GDM1 (cell line): ENCODE data around the gene OPN5.
"Not testable (repeated sequence)": the region's sequence is repeated elsewhere in the genome, so short reads cannot be mapped to it uniquely, and the experiment has no call there.

ENCODE experiments used
- DNase-seq: peaks from one replicate; lab custom pipeline; 2025; lab: John Stamatoyannopoulos, UW

Gene OPN5, protein sequence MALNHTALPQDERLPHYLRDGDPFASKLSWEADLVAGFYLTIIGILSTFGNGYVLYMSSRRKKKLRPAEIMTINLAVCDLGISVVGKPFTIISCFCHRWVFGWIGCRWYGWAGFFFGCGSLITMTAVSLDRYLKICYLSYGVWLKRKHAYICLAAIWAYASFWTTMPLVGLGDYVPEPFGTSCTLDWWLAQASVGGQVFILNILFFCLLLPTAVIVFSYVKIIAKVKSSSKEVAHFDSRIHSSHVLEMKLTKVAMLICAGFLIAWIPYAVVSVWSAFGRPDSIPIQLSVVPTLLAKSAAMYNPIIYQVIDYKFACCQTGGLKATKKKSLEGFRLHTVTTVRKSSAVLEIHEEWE

GRCh38 chr6:47781732-47782131 is at the start of gene OPN5:
TSS of gene OPN5 (plus strand) at chr6:47782032. CDS start at chr6:47782067, 35 bp downstream.
- no peak for DNase-seq

DNA sequence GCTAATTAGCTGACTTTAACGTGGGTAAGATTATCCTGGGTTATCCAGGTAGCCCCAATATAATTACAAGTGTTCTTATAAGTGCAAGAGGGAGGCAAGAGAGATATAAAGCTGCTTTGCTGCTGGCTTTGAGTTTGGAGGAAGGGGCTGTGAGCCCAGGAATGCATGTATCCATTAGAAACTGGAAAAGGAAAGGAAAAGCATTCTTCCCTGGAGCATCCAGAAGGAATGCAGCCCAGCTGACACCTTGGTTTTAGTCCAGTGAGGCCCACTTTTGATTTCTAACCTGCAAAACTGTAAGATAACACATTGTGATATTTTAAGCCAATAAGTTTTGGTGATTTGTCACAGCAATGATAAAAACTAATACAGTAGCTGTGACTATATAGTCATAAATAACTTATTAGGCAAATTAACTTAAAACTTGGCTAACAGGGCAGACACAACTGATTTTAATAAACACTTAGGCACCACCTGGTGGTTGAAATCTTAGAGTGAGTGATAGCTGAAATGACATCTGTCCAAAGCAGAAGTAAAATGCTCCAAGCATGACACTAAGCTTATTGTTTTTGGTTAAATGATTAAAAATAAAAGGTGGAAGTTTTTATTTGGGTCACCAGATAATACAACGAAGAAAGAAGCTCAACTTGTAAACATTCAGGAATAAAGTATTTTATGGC is 47.8 kb upstream of the OPN5 start:
- DNase-seq, result no peak

DNA sequence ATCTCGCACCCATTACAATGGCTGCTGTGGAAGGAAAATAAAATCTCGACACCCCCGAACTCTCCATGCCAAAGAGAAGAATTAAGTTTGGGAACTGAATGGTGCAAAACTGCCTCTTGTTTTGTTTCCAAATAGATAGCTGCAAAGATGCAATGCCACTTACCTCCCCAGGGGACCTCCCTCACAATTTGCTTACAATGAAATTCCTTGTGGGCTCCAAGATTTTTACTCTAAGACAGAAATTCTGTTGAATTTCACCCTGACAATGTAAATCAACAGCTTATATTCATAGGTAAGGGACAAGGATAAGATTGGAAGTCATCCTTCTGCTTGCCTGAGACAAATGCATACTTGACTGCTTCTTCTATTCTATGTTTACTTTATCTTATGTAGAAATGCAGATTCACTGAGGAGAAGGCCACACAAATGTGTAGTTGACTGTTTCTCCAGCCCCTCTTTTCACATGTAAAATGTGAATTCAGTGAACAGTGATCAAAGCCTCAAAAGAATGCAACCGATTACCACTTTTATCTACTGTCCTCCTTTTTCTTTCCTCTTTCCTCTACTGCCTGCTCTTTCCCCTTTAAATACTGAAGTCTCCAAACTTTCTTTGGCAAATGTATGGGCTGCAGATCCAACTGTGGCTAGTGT is 46.9 kb upstream of the OPN5 start:
- no peak for DNase-seq

GRCh38 chr6:47736083-47736700 is 45.6 kb upstream of the OPN5 start:
- no peak for DNase-seq

GRCh38 chr6:47737406-47737805 is 44.4 kb upstream of the OPN5 start:
- no peak for DNase-seq

GRCh38 chr6:47740714-47741113 is 41.1 kb upstream of the OPN5 start:
- no peak for DNase-seq

DNA sequence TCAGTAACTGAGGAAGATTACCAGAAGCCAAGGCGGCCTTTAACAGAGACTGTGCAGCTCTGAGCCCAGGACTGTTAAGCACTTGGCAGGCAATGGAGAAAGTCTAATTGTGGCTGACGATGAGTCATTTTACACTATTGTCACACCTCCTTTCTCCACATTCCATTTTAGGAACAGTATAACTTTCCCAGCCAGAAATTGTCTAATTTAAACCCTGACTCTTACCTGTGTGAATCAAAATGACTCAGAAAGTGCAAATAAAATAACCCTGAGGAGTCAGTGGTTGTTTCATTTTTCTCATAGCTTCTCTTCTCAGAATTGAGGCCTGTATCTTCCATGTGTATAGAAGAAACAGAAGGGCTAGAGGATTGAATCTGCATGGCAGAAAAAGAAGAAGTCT is 40.0 kb upstream of the OPN5 start:
- DNase-seq, result no peak

- no peak for DNase-seq
These were observed 38.1 kb upstream of the OPN5 start for GRCh38 chr6:47743744-47744143.

- DNase-seq, result not testable (repeated sequence)
These were observed 36.6 kb upstream of the OPN5 start for GRCh38 chr6:47745269-47745668.

- no peak for DNase-seq
These were observed 32.1 kb upstream of the OPN5 start for GRCh38 chr6:47749757-47750156.

DNA sequence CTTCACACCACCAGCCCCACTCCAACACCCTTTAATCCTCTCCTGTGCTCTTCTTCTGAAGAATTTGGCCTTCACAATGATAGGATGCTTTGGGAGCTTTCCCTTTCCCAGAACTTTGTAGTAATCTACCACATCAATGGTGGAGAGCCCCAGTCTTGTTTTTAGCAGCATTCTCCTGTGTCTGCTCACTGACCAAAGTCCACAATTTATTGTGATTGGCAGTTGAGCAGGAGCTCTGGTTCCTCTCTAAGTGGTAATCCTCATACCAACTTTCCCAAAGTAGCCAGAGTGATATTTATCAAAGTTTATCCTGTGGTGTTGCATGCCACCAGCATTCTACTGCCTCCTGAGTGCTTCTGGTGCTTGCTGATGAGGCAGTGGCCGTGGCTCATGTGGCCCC is 29.0 kb upstream of the OPN5 start:
- DNase-seq, result no peak

- DNase-seq, result no peak
These were observed 22.5 kb upstream of the OPN5 start for GRCh38 chr6:47759364-47759763.

DNA sequence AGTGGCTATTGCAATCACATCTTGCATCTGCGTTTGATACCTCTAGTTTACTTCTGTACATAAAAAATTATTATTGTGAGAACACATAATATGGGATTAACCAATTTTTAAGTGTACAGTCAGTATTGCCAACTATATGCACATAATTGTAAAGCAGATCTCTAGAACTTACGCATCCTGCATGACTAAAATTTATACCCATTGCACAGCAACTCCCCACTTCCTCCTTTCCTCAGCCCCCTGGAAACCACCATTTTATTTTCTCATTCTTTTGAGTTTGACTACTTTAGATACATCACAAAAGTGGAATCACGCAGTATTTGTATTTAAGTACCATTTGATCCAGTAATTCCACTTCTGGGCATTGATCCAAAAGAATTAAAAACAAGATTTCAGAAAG is 19.3 kb upstream of the OPN5 start:
- no peak for DNase-seq

GRCh38 chr6:47766445-47766844 is 15.4 kb upstream of the OPN5 start:
- no peak for DNase-seq

GRCh38 chr6:47767102-47767501 is 14.7 kb upstream of the OPN5 start:
- DNase-seq, result no peak

GRCh38 chr6:47769982-47770381 is 11.8 kb upstream of the OPN5 start:
- DNase-seq, result no peak

- no peak for DNase-seq
These were observed 9.5 kb upstream of the OPN5 start for GRCh38 chr6:47772359-47772758.

DNA sequence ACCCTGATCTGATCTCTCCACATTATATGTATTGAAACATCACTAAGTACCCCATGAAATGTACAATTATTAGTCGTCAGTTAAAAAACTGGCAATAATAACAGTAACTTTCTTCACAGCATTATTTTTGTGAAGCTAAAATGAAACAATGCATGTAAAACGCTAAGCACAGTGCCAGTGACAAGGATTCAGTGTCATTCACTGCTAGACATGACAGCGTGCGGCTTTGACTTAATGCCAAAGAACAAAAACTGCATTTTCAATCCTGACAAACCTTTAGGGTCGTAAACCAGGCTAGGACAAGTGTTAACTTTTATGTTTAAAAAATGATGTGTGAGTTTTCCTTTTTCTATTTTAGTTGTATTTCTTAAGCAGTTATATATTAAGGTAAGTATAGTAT is 8.8 kb upstream of the OPN5 start:
- no peak for DNase-seq

DNA sequence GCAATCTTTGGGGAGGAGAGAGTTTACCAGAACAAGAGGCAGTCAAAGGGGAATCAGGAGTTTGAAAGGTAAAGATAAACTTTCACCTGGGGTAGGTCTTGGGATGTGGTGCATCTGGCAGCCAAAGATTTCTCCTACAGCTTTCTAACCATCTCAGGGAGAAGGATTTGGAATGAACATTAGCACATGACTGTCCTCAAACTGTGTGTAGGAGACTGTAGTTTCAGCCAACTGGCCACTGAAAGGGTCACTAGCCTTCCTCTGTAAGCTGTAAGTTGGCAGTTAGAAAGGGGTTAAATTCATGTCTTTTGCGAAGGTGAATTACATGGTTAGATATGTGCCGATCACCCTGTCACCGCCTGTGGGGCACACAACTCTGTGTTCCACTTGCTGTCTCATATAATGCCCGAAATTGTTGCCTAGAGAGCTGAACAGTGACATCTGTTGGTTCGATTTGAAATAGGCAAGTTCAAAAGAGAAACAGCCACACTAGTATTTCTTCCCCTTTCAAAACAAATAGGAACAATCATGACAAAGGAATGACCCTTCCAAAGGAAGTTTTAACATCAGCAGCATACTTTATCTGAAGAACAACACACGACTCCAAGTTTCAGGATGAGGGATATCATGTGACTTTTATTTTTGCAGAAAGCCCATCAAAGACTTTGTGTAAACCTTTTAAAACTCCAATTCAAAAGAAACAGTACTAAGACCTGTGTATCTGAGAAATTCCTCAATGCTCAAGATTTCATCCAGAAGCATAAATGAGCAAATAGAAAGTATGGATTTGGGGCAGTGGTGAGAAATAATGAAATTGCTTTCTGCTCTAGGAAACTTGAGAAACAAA is 1.1 kb upstream of the OPN5 start:
- DNase-seq, result peak; percentile 26

DNA sequence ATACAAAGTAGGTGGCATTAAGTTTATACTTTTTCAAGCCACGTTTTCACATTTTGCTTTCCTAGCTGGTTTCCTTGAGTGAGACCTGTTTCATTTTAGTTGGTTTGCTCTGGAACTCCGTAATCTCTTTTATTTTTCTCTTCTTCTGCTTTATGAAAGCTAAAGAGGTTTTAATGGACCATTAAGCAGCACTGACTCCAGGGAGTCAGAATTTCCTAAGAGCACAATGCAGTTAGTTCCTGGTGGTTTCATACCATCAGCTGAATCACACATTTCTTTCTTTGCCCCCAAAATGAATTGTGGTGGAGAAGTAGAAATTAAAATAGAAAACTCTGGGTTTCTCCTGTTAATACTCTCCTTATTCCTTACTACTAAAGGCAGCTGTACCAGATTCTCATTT is 3.4 kb downstream of the OPN5 start:
- DNase-seq, result no peak

- peak; percentile 17 for DNase-seq
These were observed 6.0 kb downstream of the OPN5 start for GRCh38 chr6:47787620-47788497.
